HCT116 (cell line): ENCODE results near the gene ZBTB20. TPM values are rescaled to one million over a fixed set of nuclear protein-coding genes. Genes with fewer than 3 reads are reported as not detected.
A peak's percentile ranks its signal among the peaks of the same experiment; 100 is the strongest.

Experiments used
- ATAC-seq: fragments of 200-7000 bp; cut with Tn5 transposase; 2 replicates; pipeline ENCODE4 v1.9.1; 2020; ENCODE audit warnings: mild to moderate bottlenecking, moderate library complexity
- BruUV-seq: library from RNA; stranded (reverse); fragments of 400-500 nt; replicated peaks from 2 replicates; lab custom pipeline; 2021; lab: Mats Ljungman, UMichigan
- CTCF ChIA-PET: fragments of 300-600 bp; sonication (Branson Sonifier 250); formaldehyde crosslinking; loops from one replicate; lab custom pipeline; 2021; ENCODE audit warnings: antibody characterized with exemption; lab: Charles Lee
- POLR2A ChIA-PET: fragments of 300-600, 350-600 bp; sonication (Branson Sonifier 250); formaldehyde crosslinking; loops from one replicate; lab custom pipeline; 2021; ENCODE audit warnings: antibody characterized with exemption; lab: Charles Lee
- RAD21 ChIA-PET, 2 experiments: fragments of 300-600 bp; sonication (Branson Sonifier 250); formaldehyde crosslinking; loops; one replicate each; lab custom pipeline; 2023; ENCODE audit warnings: low total read pairs in 2 of 2; ENCODE audit not compliant: uncharacterized antibody in 2 of 2, unreplicated experiment in 2 of 2, low non-redundant PET in 1 of 2; lab: Charles Lee
- DNase-seq: peaks from one replicate; pipeline ENCODE4 v3.0.0-alpha.2; 2010; ENCODE audit warnings: low read depth, low spot score
- H2AFZ ChIP-seq: fragments of 200-600 bp; shearing (Covaris generic), sonication (generic); 2 replicates; pipeline ENCODE4 v1.6.1; 2017; ENCODE audit warnings: low read depth, mixed run types, mixed read lengths, antibody characterized with exemption, low read length; ENCODE audit not compliant: poor library complexity, severe bottlenecking
- H3K27ac ChIP-seq: 2 replicates; pipeline ENCODE4 v1.5.1; 2012; ENCODE audit warnings: low read depth, low read length
- H3K27me3 ChIP-seq: fragments of 200-600 bp; sonication (generic); 2 replicates; pipeline ENCODE4 v1.6.1; 2016; ENCODE audit warnings: mixed run types, low read length, mixed read lengths; ENCODE audit not compliant: insufficient read depth
- H3K36me3 ChIP-seq, 2 experiments: fragments of 200-500 bp in 1 of 2; fragments of 200-600 bp in 1 of 2; sonication (Bioruptor generic) in 1 of 2; sonication (generic) in 1 of 2; 2 replicates each; pipeline versions ENCODE4 v1.5.1 to v1.6.1; 2014 to 2016; ENCODE audit warnings: low read length in 2 of 2, inconsistent platforms in 1 of 2, mixed read lengths in 1 of 2, mixed run types in 1 of 2; ENCODE audit not compliant: insufficient read depth in 2 of 2, control insufficient read depth in 1 of 2
- H3K4me1 ChIP-seq, 2 experiments: fragments of 200-600 bp in 1 of 2; sonication (generic) in 1 of 2; 2 replicates each; pipeline versions ENCODE4 v1.5.1 to v1.6.1; 2012 to 2017; ENCODE audit warnings: low read length in 2 of 2, inconsistent platforms in 1 of 2, mild to moderate bottlenecking in 1 of 2, mixed read lengths in 1 of 2, mixed run types in 1 of 2, moderate library complexity in 1 of 2; ENCODE audit not compliant: insufficient read depth in 2 of 2, control insufficient read depth in 1 of 2
- H3K4me2 ChIP-seq: fragments of 200-600 bp; sonication (generic); 2 replicates; pipeline ENCODE4 v1.6.1; 2017; ENCODE audit warnings: mixed run types, low read length, mixed read lengths
- H3K4me3 ChIP-seq, 2 experiments: fragments of 200-600 bp in 1 of 2; sonication (generic) in 1 of 2; replicated peaks in 1 of 2; 2 replicates each; pipeline ENCODE4 v1.5.1; 2011 to 2016; ENCODE audit warnings: low read length in 2 of 2, control low read depth in 1 of 2, low read depth in 1 of 2, mild to moderate bottlenecking in 1 of 2, mixed read lengths in 1 of 2, mixed run types in 1 of 2
- H3K79me2 ChIP-seq: fragments of 200-600 bp; sonication (generic); 2 replicates; pipeline ENCODE4 v1.6.1; 2017; ENCODE audit warnings: mild to moderate bottlenecking, mixed run types, low read length, moderate library complexity, mixed read lengths; ENCODE audit not compliant: insufficient read depth
- H3K9ac ChIP-seq: fragments of 200-600 bp; sonication (generic); 2 replicates; pipeline ENCODE4 v1.6.1; 2016; ENCODE audit warnings: low read length, mixed read lengths
- H3K9me2 ChIP-seq: fragments of 200-600 bp; sonication (generic), shearing (Covaris generic); 2 replicates; pipeline ENCODE4 v1.6.1; 2017; ENCODE audit warnings: mixed run types, mild to moderate bottlenecking, moderate library complexity; ENCODE audit not compliant: insufficient read depth
- H3K9me3 ChIP-seq, 2 experiments: fragments of 200-500 bp in 1 of 2; fragments of 200-600 bp in 1 of 2; sonication (Bioruptor generic) in 1 of 2; sonication (generic) in 1 of 2; 2 replicates each; pipeline ENCODE4 v1.6.1; 2014 to 2017; ENCODE audit warnings: low read length in 2 of 2, mixed read lengths in 2 of 2, inconsistent platforms in 1 of 2, low read depth in 1 of 2, mild to moderate bottlenecking in 1 of 2, mixed run types in 1 of 2, moderate library complexity in 1 of 2; ENCODE audit not compliant: control insufficient read depth in 1 of 2, insufficient read depth in 1 of 2
- H4K20me1 ChIP-seq: fragments of 200-600 bp; sonication (generic), shearing (Covaris generic); 2 replicates; pipeline ENCODE4 v1.6.1; 2017; ENCODE audit warnings: mixed run types, mild to moderate bottlenecking, moderate library complexity; ENCODE audit not compliant: insufficient read depth
- CBX3 ChIP-seq: IDR thresholded peaks from 2 replicates; pipeline ENCODE4 v1.6.1; 2012; ENCODE audit warnings: low read depth
- CEBPB ChIP-seq: IDR thresholded peaks from 2 replicates; pipeline ENCODE4 v1.6.1; 2012; ENCODE audit warnings: low read depth
- CTCF ChIP-seq, 3 experiments: fragments of 200-600 bp in 1 of 3; sonication (generic) in 1 of 3; IDR thresholded peaks in 2 of 3; conservative IDR thresholded peaks in 1 of 3; 2 replicates each; pipeline ENCODE4 v1.5.1; 2012 to 2017; ENCODE audit warnings: low read depth in 2 of 3, low read length in 2 of 3, antibody characterized with exemption in 1 of 3, borderline replicate concordance in 1 of 3, control low read depth in 1 of 3, mild to moderate bottlenecking in 1 of 3, mixed read lengths in 1 of 3, mixed run types in 1 of 3, moderate library complexity in 1 of 3; ENCODE audit not compliant: insufficient read depth in 1 of 3
- ELF1 ChIP-seq: IDR thresholded peaks from 2 replicates; pipeline ENCODE4 v1.6.1; 2012; ENCODE audit warnings: low read depth, borderline replicate concordance
- EZH2 ChIP-seq: fragments of 200-600 bp; sonication (generic); IDR thresholded peaks from 2 replicates; pipeline ENCODE4 v1.6.1; 2017; ENCODE audit warnings: antibody characterized with exemption, mixed run types
- POLR2A ChIP-seq: IDR thresholded peaks from 2 replicates; pipeline ENCODE4 v1.7.0; 2011; ENCODE audit warnings: borderline replicate concordance; ENCODE audit not compliant: insufficient read depth, insufficient read length; ENCODE audit errors: extremely low read depth
- REST ChIP-seq: IDR thresholded peaks from 2 replicates; pipeline ENCODE4 v1.6.1; 2012; ENCODE audit warnings: low read depth
- SIN3A ChIP-seq: IDR thresholded peaks from 2 replicates; pipeline ENCODE4 v1.6.1; 2012; ENCODE audit warnings: low read depth
- ZBTB33 ChIP-seq: IDR thresholded peaks from 2 replicates; pipeline ENCODE4 v1.6.1; 2011; ENCODE audit warnings: mild to moderate bottlenecking, low read length, moderate library complexity; ENCODE audit not compliant: insufficient replicate concordance; ENCODE audit errors: extremely low read depth
- ZNF274 ChIP-seq: fragments of 200-500 bp; sonication (Bioruptor generic); IDR thresholded peaks from 2 replicates; pipeline ENCODE4 v1.6.1; 2014; ENCODE audit warnings: mild to moderate bottlenecking, low read depth, low read length, inconsistent platforms
- intact Hi-C: fragments of 100-400 bp; cut with micrococcal nuclease; formaldehyde crosslinking; loops from 2 replicates; pipeline ENCODE4 v1.10.0; 2022
- total RNA-seq: library from RNA; stranded (reverse); gene quantifications from one replicate; pipeline ENCODE4 v1.2.1, GENCODE V29; 2021; ENCODE audit not compliant: unreplicated experiment

The ZBTB20 gene
- total RNA-seq, 1 experiment from 2014 or later: 42.1 TPM

GRCh38 chr3:114877378-114878113 is 269.5 kb downstream of the ZBTB20 start:
- H3K4me3 ChIP-seq: peak overlapping the region in 1 of 2 experiments; percentile 46; a peak in 1 of 4 replicates
- peak overlapping the region; percentile 96 for H3K27ac ChIP-seq
- H3K27me3 ChIP-seq: no peaks in the 10 kb centered on the region
- no peaks in the 10 kb centered on the region for H3K79me2 ChIP-seq
- peaks cover 41 to 61% of the 10 kb centered on the region in 2 experiments for H3K4me1 ChIP-seq
- RAD21 ChIA-PET: interaction anchor here in 1 of 2 experiments (0.7 kb wide), 1 partner anchor 342 kb away, joined by 5 read pairs; no protein-coding TSS in a partner anchor
- H3K36me3 ChIP-seq: no peaks in the 10 kb centered on the region
- peak overlapping the region; percentile 75 for H3K4me2 ChIP-seq
- no peaks in the 10 kb centered on the region for H3K9me2 ChIP-seq
- no peak for ATAC-seq
- POLR2A ChIA-PET: interaction anchor here (0.7 to 1.2 kb wide), 2 partner anchors 10 to 402 kb away, joined by 3 read pairs; no protein-coding TSS in a partner anchor
- TF ChIP-seq EZH2 (no peak), POLR2A (no peak)
- TF ChIP-seq, all 23 proteins: peak for 0
- Histone ChIP-seq H2AFZ (no peak overlapping the region), H3K9ac (peak overlapping the region; percentile 48; the same call in 1 of the 2 replicates), H4K20me1 (no peaks in the 10 kb centered on the region), H3K9me3 (no peaks in the 10 kb centered on the region)
- BruUV-seq: no TSS peak
- no peak for DNase-seq
- intact Hi-C loops: no loop called here
- CTCF ChIA-PET: no interaction called here

GRCh38 chr3:114874522-114874971 is 272.5 kb downstream of the ZBTB20 start:
- H3K27ac ChIP-seq: no peak overlapping the region
- H3K27me3 ChIP-seq: no peaks in the 10 kb centered on the region
- POLR2A ChIA-PET: no interaction called here
- H2AFZ ChIP-seq: no peak overlapping the region
- no peak for ATAC-seq
- H3K9me3 ChIP-seq: no peaks in the 10 kb centered on the region
- BruUV-seq: no TSS peak
- intact Hi-C loops: loop anchor here (5.0 kb wide), 1 partner anchor 492 kb away; no protein-coding TSS in a partner anchor
- H3K4me3 ChIP-seq: no peak overlapping the region
- CTCF ChIA-PET: no interaction called here
- no peak overlapping the region for H3K9ac ChIP-seq
- H3K9me2 ChIP-seq: no peaks in the 10 kb centered on the region
- H4K20me1 ChIP-seq: no peaks in the 10 kb centered on the region
- no peaks in the 10 kb centered on the region for H3K79me2 ChIP-seq
- peaks cover 19 to 34% of the 10 kb centered on the region in 2 experiments for H3K4me1 ChIP-seq
- no peaks in the 10 kb centered on the region for H3K36me3 ChIP-seq
- no peak for DNase-seq
- no peak overlapping the region for H3K4me2 ChIP-seq
- RAD21 ChIA-PET: no interaction called here
- no peak for TF ChIP-seq REST
- TF ChIP-seq CEBPB: no peak
- TF ChIP-seq ZBTB33: no peak
- no peak for TF ChIP-seq ZNF274
- TF ChIP-seq ELF1: no peak
- no peak for TF ChIP-seq CTCF (IDR thresholded peaks at IDR 0.05 in 2 of 3, conservative IDR thresholded peaks at IDR 0.05 in 1 of 3; ENCODE audit: borderline replicate concordance in 1 of 3, insufficient read depth in 1 of 3, low read depth in 2 of 3, low read length in 2 of 3)
- no peak for TF ChIP-seq CBX3
- TF ChIP-seq SIN3A: no peak
